Thyroid gland (tissue), 4 donors: ENCODE data around the gene RHBDF2.

ENCODE experiments used
- CTCF ChIP-seq, 6 experiments: fragments of 200-600 bp in 3 of 6; fragments of 450-650 bp in 3 of 6; sonication (generic) in 3 of 6; IDR thresholded peaks; one replicate each; pipeline ENCODE4 v1.5.1; 2016 to 2019; ENCODE audit warnings: antibody characterized with exemption in 6 of 6, mild to moderate bottlenecking in 2 of 6, inconsistent platforms in 1 of 6, moderate library complexity in 1 of 6
- POLR2A ChIP-seq, 2 donors: fragments of 450-650 bp; IDR thresholded peaks; one replicate each; pipeline ENCODE4 v1.6.1; 2017; ENCODE audit warnings: antibody characterized with exemption in 2 of 2, mild to moderate bottlenecking in 2 of 2, moderate library complexity in 1 of 2

GRCh38 chr17:76530095-76530723 is 29.0 kb upstream of the RHBDF2 start:
- TF ChIP-seq POLR2A (IDR thresholded peaks at IDR 0.05) (no peak), CTCF (IDR thresholded peaks at IDR 0.05) (no peak)
